ENCODE measurements around the gene DCHS1. TPM values are rescaled to one million over a fixed set of nuclear protein-coding genes. Genes with fewer than 3 reads are reported as not detected.

DCHS1 gene
- total RNA-seq, 2 experiments from 2014 or later, result 0.40 to 0.53 TPM

DNA sequence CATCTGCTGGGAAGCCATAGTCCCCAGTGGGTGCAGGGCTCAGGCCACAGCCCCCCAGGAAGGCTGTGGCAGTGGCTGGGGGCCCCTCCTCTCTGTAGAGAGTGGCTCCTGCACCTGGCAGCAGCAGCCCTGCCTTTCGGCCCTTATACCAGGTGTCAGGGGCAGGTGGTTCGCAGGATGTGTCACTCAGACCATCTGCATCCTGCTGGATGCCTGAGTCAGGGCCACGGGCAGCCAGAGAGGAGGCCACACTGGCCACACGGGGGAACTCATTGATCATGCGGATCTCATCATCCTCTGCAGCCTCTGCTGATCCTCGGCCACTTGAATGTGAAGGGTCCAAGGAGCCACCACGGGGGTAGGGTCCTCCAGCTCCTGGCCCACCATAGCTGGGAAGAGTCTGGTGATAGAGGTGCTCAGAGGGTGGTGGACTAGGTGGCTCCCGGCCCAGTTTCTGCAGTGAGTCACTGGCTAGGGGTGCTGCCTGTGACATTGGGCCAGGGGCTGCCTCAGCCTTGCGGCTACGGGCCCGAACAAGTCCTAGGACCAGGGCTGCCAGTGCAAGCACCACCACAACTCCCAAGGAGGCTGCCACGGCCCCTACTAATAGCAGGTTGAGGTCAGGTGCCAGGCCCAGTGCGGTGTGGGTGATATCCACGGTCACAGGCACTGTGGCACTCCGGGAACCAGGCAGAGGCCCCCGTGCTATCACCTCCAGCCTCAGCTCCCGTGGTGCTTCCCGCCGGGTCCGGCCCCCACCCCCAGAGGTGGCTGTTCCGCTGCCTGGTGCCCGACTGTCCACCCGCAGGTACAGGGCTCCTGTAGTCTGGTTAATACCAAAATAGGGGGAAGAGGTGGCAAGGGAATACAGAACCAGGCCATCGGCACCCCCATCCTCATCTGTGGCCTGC lies 33.1 kb downstream of the DCHS1 start:
- ChIA-PET CTCF (no interaction called here), POLR2A (no interaction called here)

DNA sequence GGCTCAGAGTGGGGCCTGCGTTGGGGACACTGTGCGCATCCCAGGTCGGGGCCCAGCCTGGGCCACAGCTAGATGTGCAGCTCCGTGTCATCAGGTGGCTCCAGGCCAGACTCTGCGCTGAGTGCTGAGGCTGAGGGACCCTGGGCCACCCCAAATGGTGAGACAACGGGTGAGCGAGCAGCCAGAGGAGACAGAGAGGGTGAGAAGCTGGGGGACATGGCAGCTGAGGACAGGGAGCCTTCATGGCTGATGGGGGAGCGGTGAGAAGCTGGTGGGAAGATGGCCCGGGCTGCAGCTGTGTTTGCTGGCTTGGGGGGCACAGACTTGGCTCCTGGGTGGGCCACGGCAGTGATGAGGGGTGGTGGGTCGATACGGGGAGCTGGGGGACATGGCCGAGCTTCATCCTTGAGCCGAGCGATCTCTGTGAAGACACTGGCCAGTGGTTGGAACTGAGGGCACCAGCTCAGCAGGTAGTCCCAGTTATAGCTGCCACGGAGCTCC lies 33.8 kb downstream of the DCHS1 start:
- ChIA-PET POLR2A (no interaction called here), CTCF (no interaction called here)

DNA sequence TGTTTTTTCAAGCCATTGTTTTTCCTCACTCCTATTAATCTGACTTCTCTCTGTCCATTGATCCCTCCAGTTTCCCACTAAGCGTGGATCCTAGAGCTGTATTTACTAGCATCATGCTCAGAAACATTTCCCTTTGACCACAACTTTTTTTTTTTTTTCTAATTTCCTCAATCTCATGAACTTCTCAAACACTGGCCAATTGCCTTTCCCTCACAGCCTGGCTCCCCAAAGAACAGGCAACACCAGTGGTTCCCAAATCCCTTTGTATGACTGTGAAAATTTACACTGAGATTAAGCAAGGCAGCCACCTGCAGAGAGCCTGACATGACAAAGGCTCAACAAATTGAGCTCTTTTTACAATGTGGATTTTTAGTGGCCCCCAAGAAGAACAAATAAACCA lies 35.0 kb downstream of the DCHS1 start:
- ChIA-PET POLR2A (no interaction called here), CTCF (interaction anchor here (1.0 kb wide), 1 partner anchor 69 kb away, joined by 3 read pairs; no protein-coding TSS in a partner anchor)

DNA sequence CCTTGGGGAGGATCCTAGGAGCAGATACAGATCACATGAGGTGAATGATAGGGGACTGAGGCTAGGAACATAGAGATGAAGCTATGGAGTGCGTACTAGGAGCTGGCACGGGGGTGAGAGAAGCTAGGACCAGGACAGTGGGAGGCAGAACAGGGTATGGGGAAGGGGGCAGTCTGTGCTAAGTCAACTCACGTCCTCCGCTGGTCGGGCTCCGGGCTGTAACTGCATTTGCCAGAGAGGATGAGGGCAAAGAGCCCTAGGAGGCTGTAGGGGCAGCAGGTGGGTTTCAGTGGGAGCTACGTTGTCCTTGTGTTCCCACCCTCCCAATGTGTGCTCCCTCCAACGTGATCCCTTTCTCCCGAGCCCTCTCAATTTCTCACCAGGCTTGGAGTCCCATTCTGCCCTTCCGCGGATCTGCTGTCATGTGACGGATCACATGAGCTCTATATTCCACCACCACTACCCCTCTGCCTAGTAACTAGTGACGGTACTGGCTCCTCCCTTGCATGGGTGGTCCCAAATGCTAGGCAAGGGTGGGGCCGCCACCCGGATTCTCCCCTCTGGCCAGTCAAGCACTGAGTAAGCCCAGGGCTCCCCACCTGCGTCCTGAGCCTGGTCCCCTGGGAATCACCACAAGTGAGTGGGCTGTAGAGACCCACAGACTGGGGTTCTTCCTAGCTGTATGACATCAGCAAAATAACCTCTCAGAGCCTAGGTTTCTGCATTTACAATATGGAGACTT lies 36.4 kb downstream of the DCHS1 start, which contains the start of gene TPP1:
Gene TPP1 (minus strand): TSS at position 419 of the 742 bp plus-strand sequence. CDS start 22 bp downstream, at position 397.
- CTCF ChIA-PET, result interaction anchor here (0.6 to 2.6 kb wide), 13 partner anchors 8 to 75 kb away, joined by 3 to 22 read pairs (median 4); partner anchors contain the start of gene MRPL17
- POLR2A ChIA-PET, result interaction anchor here (1.0 to 2.7 kb wide), 9 partner anchors 9 to 137 kb away, joined by 3 to 21 read pairs (median 6); partner anchors contain the start of genes ARFIP2, MRPL17 and TIMM10B

DNA sequence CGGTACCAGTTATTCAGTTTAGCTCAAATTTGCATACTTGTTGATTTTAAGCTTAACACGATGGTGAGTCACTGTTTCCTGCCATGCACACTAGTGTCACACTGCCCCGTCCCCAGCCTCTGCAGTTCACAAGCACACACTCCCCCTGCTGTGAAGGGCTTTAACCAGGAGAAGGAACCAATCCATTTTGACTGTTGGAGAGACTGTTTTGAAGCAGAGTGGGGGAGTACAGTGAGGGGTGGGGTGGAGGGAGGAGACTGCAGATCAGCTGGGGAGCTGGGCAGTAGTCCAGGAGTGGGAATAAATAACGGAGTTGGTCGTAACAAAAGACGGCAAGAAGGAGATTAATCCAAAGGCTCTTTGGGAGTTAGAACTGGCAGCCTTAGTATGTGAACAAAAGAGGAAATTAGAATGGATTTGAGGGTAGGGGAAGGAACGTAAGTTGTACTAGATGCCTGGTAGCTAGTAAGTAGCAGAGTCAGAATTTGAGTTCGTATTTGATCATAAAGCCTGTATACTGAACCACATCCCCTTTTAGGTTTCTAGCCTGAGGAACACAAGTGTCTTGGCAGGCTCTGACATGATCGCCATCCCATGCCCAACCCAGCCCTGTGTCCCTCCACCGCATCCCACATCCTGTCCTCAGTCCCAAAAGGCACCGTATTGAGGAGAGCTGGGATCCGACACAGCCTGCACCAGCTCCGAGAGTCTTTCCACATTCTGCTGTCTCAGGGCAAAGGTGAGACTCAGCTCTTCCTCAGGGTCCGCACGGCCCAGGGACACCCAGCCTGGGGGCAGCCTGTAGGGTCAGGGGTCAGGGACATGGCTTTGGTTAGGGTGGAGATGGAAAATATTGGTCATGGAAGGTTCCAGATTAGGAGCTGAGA lies 37.2 kb downstream of the DCHS1 start:
- ChIA-PET CTCF (interaction anchor here (0.6 to 2.6 kb wide), 15 partner anchors 8 to 119 kb away, joined by 3 to 22 read pairs (median 4); partner anchors contain the start of gene MRPL17), POLR2A (interaction anchor here (0.6 to 2.7 kb wide), 12 partner anchors 9 to 137 kb away, joined by 3 to 21 read pairs (median 3); partner anchors contain the start of genes ARFIP2, MRPL17 and TIMM10B)

DNA sequence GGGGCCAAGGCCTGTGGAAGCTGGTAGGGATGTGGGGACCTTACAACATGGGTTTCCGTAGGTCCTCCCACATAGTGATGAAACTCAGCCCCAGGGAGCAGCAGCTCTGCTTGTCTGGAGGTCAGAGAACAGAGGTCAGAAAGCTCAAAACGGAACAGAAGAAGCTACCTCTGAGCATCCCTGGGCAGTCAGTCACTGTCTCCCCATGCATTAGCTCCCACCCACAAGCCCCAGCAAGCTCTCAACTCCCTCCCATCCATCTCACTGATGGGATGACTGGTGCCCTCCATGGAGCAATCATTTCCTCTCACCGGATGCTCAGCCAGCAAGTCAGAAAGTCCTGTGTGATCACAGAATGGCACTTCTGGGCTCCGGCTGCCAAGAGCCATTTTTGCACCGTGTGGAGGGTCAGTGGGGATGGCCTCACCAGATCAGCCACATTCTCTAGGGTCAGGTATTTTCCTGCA lies 38.3 kb downstream of the DCHS1 start:
- POLR2A ChIA-PET, result interaction anchor here (0.5 to 2.7 kb wide), 4 partner anchors 13 to 77 kb away, joined by 3 to 21 read pairs (median 4); no protein-coding TSS in a partner anchor
- CTCF ChIA-PET, result interaction anchor here (0.7 to 2.6 kb wide), 9 partner anchors 10 to 120 kb away, joined by 3 to 22 read pairs (median 4); partner anchors contain the start of gene MRPL17

DNA sequence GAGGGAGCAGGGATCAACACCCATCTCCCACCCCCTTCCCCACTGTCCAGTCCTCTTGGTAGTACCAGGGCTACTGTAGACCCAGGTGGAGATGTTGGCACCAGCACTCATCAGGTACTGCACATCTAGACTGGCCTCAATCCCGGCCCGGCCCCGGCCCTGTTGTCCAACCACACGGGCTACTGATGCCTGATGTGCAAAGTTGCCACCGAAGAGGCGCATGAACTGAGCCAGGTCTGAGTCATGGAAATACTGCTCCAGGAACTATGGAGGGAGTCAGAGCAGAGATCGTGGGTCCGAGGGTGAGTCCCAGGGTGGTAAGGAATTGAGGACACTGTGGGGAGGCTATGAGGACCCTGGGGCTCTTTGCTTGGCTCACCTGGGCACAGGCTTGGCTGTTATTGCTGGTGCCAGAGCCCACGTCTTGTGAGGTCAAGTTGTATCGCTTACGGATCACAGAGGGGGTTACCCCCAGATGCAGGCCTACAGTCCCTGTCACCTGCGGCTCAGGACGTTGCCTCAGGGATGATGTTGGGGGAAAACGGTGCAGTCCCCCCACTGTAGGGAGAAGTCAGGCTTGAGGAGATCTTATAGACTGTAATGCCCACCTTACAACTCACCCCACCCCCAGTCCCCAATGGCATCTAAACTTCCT lies 38.9 kb downstream of the DCHS1 start:
- POLR2A ChIA-PET, result interaction anchor here (0.5 kb wide), 1 partner anchor 18 kb away, joined by 4 read pairs; no protein-coding TSS in a partner anchor

DNA sequence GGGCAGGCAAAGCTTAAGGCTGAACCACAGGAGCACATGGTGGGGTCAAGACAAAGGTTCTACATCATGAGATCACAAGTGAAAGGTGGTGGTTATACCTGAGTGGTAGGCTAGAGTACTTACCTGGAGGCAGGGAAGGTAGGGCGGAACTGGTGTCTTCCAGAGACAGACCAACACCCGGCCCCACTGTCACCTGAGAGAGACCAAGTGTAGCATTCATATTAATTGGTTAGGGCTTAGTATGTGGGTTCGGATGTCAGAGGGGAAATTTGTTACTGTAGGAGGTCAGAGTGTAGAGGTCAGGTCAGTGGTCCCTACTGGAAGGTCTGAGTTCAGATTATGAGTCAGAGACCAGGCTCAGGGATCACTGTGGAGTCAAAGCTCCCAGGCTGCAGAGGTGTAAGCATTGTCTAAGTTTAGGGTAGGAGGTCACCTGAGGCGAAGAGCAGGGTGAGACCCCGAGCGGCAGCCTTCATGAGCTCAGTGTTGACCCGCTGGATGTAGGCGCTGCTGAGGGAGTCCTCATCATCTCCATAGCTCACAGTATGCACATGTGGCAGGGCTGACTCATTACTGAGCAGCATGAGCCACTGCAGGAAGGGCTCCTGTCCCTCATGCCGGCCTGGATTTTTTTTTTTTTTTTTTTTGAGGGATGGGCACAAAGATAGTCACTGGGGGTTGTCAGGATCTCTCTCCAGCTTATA lies 39.6 kb downstream of the DCHS1 start:
- CTCF ChIA-PET, result interaction anchor here (0.7 kb wide), 1 partner anchor 44 kb away, joined by 3 read pairs; no protein-coding TSS in a partner anchor

More for the DNA sequence above, 38.9 kb downstream of the DCHS1 start:
- CTCF ChIA-PET, result interaction anchor here (0.7 kb wide), 1 partner anchor 44 kb away, joined by 3 read pairs; no protein-coding TSS in a partner anchor

DNA sequence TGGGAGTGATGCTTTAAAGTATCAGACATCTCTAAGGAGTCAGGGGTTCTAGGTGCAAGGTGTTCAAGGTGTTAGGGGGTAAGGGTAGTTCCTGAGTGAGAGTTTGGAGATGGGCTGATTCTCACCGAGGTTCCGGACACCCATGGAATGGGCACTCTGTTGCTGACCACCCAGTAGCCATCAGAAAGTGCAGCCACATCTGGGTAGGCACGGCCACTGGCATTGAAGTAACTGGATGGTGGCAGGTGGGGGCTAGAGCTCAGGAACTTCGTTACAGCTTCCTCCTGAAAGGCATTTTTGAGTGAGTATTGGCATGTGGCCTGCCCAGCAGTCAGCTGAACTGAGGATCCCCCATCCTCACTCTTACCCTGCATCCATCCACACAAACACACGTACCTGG lies 40.6 kb downstream of the DCHS1 start:
- CTCF ChIA-PET, result no interaction called here
- POLR2A ChIA-PET, result no interaction called here

More for the DNA sequence above, 39.6 kb downstream of the DCHS1 start:
- POLR2A ChIA-PET, result no interaction called here

DNA sequence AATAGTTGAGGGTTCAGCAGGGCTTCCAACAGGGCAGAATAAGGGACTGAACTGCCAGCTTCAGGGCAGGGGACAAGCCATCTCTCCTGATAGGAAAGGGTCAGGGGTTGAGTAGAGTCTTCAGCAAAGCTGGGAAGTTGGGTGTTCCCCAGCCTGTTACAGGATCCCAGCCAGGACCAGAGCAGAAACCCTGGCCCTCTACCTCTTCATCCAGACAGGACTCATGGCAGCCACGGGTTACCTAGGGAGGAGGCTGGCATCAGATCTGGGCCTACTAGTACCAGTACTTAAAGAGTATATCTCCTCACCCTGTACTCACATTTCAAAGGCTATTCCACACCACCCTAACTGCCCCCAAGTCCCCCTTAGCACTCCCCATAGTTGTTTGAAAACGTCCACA lies 41.2 kb downstream of the DCHS1 start:
- POLR2A ChIA-PET, result no interaction called here
- CTCF ChIA-PET, result no interaction called here

DNA sequence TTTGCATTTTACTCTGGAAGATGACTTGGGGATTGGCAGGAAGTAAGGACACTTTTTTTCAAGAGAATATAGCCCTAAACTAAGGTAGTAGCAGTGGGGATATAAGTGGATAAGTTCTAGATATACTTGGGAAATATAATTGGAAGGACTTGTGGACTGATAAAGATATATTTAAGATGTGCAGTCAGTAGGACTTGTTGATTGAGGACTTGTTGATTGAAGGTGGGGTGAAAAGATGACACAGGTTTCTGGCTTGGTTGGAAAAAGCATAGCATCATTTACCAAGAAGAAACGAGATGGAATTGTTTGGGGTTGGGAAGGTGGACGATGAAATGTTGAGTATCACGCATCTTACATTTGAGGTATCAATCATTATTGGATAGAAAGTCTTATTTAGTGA lies 42.1 kb downstream of the DCHS1 start:
- ChIA-PET POLR2A (interaction anchor here (2.6 kb wide), 1 partner anchor 70 kb away, joined by 11 read pairs; the partner anchor contains the start of gene MRPL17), CTCF (interaction anchor here (0.7 to 2.1 kb wide), 6 partner anchors 9 to 89 kb away, joined by 3 to 8 read pairs (median 3); partner anchors contain the start of gene MRPL17)

DNA sequence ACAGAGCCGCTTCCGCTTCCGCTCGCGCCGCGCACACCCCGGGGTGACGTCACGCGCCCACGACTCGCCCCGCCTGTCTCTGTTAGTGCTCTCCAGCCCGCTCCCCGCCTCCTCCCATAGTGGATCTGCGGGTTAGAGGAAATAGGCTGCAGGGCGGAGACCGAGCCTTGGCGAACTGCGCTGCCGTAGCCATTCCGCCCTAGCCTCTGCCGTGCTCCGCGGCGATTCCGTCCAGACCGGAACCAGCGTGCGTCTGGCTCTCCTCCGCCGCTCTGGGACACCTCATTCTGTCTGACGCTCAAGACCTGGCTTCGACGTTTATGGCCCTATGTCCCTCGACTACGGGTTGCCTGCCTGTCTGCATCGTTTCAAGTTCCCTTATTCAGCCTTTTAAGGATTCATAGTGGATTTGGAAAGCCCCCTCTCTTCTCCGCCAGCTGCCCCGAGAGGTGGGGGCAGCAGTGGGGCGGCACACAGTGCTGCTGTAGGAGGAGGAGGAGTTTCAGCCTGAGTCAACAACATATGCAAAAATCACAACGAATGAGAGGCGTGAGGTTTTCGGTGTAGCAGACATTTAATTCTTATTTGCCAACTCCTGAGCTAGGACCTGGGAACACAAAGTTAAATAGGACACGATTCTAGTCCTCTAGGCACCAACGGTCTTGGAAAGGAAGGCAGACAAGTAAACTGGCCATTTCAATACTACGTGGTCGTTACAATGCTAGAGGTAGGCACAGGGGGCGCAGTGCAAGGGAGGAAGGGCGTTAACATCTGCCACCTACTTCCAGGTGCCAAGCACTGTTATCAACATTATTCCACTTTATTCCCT lies 43.2 kb downstream of the DCHS1 start, which contains the start of gene TAF10:
Gene TAF10 (minus strand): TSS at position 4 of the 829 bp plus-strand sequence. CDS start 27 bp downstream, outside the sequence.
- CTCF ChIA-PET, result interaction anchor here (0.5 to 2.4 kb wide), 12 partner anchors 8 to 88 kb away, joined by 3 to 8 read pairs (median 3); partner anchors contain the start of gene MRPL17
- POLR2A ChIA-PET, result interaction anchor here (0.6 to 2.6 kb wide), 7 partner anchors 10 to 290 kb away, joined by 3 to 11 read pairs (median 5); partner anchors contain the start of genes ILK, MRPL17 and RRP8

DNA sequence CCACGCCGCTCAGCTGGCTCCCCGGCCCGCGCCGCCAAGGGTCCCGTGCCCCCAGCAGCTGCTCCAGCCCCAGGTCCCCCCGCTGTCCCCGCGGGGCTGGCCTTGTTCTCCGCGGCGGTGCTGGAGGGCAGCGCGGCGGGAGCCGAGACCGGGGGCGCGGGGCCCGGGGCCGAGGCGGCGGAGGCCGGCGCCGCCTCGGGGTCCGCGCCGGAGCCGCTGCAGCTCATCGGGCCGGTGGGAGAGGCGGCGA lies 43.7 kb downstream of the DCHS1 start:
- ChIA-PET CTCF (interaction anchor here (0.5 to 2.4 kb wide), 8 partner anchors 7 to 83 kb away, joined by 3 to 8 read pairs (median 4); partner anchors contain the start of gene MRPL17), POLR2A (interaction anchor here (0.6 to 2.6 kb wide), 7 partner anchors 9 to 290 kb away, joined by 3 to 11 read pairs (median 5); partner anchors contain the start of genes ILK, MRPL17 and RRP8)

DNA sequence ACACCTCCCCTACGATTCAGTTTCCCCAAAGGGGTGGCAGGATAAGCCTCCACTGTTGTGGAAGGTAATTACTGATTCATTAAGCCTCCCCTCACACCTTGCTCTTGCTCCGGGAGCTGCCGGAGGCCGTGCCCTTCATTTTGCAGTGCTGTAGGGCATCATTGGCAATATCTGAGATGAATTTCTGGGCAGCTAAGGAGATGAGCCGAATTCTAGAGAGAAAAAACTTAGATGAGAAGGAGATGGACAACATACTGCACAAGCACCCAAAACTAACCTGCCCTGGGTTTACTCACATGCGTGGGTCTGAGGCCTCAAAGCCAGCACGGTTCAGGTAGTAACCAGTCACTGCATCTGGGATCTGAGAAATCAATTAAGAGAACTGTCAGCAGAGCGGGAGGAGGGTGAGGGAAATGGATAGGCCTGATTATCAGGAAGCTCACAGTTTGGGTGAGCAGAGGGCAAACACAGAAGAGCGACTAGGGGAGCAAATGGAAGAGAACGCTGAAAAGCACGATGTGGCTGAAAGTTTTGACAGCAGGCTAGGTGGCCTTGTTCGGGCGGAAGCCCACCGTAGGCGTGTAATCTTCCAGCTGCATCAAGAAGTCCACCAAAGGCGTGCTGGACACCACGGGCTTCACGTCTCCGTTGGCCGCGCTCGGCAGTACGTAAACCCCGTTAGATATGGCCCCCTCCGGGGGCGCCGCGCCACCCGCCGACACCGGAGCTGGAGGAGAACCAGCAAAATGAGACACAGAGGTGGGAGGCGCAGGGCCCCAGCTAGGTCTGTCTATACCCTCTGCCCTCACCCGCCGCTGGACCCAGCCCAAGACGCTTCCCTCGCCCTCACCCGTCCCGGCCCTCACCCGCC lies 44.3 kb downstream of the DCHS1 start:
- ChIA-PET CTCF (interaction anchor here (0.5 to 2.4 kb wide), 7 partner anchors 8 to 83 kb away, joined by 3 to 6 read pairs (median 5); partner anchors contain the start of genes MRPL17 and TPP1), POLR2A (interaction anchor here (0.6 to 2.6 kb wide), 7 partner anchors 9 to 289 kb away, joined by 3 to 11 read pairs (median 5); partner anchors contain the start of genes ILK, MRPL17 and RRP8)

DNA sequence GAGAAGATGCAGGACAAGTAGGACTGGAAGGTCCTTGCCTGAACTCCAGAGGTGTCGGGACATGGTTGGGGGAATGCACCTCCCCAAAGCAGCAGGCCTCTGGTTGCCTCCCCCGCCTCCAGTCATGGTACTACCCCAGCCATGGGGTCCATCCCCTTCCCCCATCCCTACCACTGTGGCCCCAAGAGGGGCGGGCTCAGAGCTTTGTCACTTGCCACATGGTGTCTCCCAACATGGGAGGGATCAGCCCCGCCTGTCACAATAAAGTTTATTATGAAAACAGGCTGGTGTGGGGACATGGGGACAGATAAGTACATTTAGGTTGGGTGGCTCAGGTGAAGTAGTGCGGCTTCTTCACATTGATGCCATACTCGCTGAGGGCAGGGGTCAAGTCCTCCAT lies 45.0 kb downstream of the DCHS1 start:
- ChIA-PET CTCF (interaction anchor here (1.4 to 2.4 kb wide), 2 partner anchors 8 to 73 kb away, joined by 5 to 6 read pairs; partner anchors contain the start of genes MRPL17 and TPP1), POLR2A (no interaction called here)

Data from activated CD8-positive, alpha-beta memory T cell treated with anti-CD3 and anti-CD28 coated beads for 36 hours (primary cell).